NCI-H1105 (cell line): ENCODE results near the gene PPFIA1.
"Not testable (repeated sequence)": the region's sequence is repeated elsewhere in the genome, so short reads cannot be mapped to it uniquely, and the experiment has no call there.

Experiments
- DNase-seq: peaks from one replicate; lab custom pipeline; 2025; lab: John Stamatoyannopoulos, UW

The PPFIA1 gene

DNA sequence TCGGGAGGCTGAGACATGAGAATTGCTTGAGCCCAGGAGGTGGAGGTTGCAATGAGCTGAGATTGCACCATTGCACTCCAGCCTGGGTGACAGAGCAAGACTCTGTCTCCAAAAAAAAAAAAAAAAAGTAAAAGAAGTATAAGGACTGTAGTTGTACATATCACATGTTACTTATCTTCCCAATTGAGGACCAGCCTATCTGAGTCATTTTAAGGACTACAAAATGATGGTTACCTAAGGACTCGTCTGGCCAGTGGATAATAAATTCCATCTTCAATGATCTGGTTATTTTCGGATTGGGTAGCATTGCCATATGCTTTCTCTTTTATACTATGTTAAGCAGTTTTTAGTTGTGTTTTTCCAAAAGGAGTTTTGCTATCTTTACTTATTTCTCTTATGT lies 55.3 kb downstream of the PPFIA1 start:
- no peak for DNase-seq

DNA sequence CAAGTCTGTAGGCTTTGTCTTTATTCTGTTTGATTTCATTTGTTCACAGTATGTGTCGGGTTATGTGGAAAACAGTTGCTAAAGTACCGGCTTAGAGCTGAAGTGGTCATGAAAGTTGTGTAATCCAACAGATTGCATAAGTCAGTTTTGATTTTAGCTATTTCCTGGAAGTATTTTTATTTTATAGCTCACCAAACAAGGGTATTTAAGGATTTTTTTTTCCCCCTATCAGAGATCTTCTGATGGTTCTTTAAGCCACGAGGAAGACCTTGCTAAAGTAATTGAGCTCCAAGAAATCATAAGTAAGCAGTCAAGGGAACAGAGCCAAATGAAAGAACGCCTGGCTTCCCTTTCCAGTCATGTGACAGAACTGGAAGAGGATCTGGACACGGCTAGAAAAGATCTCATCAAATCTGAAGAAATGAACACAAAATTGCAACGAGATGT lies 55.9 kb downstream of the PPFIA1 start:
- no peak for DNase-seq

GRCh38 chr11:70326833-70327232 lies 56.3 kb downstream of the PPFIA1 start:
- no peak for DNase-seq

GRCh38 chr11:70327717-70328116 lies 57.2 kb downstream of the PPFIA1 start:
- no peak for DNase-seq

DNA sequence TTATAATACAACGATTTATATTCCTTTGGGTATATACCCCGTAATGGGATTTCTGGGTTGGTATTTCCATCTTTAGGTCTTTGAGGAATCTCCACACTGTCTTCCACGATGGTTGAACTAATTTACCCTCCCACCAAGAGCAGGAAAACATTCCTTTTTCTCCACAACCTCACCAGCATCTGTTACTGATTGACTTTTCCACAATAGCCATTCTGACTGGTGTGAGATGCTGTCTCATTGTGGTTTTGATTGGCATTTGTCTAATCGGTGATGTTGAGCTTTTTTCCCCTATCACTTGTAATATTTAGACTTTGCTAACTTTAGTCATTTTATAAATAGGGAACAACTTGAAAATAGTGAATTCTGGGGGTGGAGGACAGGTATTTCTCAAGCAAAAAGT lies 58.1 kb downstream of the PPFIA1 start:
- no peak for DNase-seq

- DNase-seq = not testable (repeated sequence)
Measured at GRCh38 chr11:70331320-70331843, 60.9 kb downstream of the PPFIA1 start.

GRCh38 chr11:70331901-70332300 lies 61.4 kb downstream of the PPFIA1 start:
- no peak for DNase-seq

DNA sequence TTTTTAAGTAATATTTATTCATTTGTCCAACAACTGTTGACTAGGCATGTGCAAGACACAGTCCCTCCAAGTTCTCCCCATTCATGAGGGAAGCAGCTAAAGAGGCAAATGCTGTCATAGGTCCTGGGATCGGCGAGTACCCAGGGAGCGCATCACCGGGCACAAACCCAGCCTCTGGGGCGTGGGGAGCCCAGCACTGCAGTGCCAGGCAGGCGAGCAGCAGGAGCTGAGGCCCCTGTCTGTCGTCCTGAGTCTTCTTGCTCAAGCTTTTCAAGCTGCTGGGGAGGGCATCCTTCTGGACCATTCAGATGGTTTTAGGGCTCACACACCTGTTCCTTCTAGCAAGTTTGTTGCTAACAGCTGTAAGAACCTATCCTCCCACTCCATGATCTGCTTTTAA lies 62.1 kb downstream of the PPFIA1 start:
- no peak for DNase-seq

GRCh38 chr11:70333261-70333660 lies 62.8 kb downstream of the PPFIA1 start:
- DNase-seq = no peak

DNA sequence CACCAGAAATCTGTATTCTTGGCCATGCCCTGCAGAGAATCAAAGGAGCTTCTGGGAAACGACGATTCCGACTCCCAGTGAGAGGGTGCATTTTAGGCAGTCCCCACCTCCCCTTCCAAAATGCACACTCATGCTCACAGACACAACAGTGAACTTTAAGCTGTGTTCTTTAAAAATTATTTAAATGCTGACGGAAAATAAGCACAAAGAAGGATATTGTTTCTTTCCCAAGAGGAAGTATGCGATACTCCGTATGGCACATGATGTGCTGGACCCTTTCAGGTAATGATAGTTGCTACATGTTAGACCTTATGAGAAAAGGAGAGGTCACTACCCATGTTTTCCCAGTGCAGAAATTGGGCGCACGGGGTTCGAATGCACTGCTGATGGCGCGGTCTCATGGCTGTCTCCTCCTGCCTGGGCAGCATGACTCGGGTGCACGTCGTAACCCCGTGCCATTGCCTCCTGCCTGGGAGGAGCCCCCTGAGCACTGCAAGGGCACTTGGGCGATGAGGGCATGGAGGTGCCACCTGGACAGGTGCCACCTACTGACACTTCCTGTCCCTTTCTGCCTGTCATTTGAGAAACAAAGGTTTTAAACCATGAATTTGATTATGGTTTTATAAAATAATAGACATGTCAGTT lies 64.0 kb downstream of the PPFIA1 start:
- DNase-seq = no peak

DNA sequence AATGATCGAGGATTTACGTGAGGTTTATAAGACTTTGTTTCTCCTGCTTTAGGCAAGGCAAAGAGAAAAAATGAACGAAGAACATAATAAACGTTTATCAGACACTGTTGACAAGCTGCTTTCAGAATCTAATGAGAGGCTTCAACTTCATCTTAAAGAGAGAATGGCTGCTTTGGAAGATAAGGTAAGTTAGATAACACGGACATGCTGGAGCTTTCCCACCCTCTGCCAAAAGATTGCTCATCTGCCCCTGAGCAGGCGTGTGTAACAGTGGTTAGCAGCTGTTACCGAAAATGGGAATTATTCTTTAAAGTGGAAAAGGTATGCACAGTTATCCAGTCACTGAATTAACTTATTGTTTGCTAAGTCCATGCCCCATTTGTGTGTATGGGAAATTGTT lies 65.0 kb downstream of the PPFIA1 start:
- DNase-seq = no peak

GRCh38 chr11:70338594-70338993 lies 68.1 kb downstream of the PPFIA1 start:
- DNase-seq = no peak

DNA sequence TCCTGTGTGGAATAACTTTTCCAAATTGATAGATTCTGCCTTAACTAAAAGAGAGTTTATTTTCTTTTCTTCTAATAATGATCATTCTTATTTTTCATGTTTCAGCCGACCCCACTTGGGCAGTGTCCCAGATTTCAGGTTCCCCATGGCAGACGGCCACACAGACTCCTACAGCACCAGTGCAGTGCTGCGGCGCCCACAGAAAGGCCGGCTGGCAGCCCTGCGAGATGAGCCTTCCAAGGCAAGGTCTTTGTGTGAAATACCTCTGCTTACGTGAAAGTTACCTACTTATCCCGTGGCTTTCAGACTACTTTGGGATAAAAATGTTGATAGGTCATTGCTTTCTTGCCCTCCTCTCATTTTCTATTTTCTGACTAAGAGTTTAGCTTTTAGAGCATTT lies 68.6 kb downstream of the PPFIA1 start:
- no peak for DNase-seq

GRCh38 chr11:70341881-70342429 lies 71.5 kb downstream of the PPFIA1 start:
- DNase-seq = no peak

DNA sequence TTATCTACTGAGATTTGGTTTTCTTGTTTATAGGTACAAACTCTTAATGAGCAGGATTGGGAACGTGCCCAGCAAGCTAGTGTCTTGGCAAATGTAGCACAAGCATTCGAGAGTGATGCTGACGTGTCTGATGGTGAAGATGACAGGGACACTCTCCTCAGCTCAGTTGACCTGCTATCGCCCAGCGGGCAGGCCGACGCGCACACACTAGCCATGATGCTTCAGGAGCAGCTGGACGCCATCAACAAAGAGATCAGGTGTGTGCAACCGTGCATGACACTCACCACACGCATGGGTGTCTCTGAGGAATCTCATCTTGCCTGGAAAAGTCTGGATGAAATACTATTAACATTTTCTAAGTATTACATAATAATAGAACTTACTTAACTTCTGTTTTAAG lies 73.1 kb downstream of the PPFIA1 start:
- DNase-seq = no peak

GRCh38 chr11:70348191-70348590 lies 77.7 kb downstream of the PPFIA1 start:
- no peak for DNase-seq

- no peak for DNase-seq
Measured at GRCh38 chr11:70348608-70349007, 78.1 kb downstream of the PPFIA1 start.

- no peak for DNase-seq
Measured at GRCh38 chr11:70351646-70352045, 81.2 kb downstream of the PPFIA1 start.

DNA sequence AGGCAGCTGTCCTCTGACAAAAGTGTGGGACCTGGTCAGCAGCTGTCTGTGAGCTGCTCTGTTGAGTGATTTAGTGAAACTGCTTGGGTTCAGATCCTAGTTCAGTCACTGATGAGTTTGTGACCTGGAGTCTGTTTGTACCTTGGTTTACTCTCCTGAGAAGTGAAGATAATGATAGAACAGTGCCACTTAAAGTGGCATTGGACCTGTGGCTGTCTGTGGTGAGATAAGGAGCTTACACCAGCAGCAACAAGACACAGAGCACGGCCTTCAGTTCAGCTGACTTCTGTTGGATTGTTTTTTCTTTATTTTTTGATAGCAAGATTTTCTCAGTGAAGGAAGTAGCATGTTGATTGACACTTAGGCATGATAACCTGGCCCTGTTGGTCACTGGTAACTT lies 81.6 kb downstream of the PPFIA1 start:
- no peak for DNase-seq

GRCh38 chr11:70352601-70353000 lies 82.1 kb downstream of the PPFIA1 start:
- no peak for DNase-seq

DNA sequence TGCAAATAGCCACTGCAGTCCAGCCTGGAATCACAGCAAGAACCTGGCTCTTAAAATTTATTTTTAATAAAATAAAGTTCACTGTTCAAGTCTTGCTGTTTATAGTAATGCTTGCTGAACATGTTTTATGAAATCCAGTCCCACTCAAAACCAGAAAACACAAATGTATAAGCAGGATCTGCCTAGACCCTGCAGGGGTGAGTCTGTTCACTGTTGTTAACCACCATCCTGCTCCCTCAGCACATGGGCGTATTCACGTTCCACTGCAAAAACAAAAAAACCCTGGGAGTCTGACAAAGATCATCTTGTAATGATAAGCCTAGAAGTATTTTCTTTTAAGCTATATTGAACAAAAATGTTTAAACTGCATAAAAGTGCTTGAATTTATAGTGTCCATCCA lies 82.8 kb downstream of the PPFIA1 start:
- no peak for DNase-seq

DNA sequence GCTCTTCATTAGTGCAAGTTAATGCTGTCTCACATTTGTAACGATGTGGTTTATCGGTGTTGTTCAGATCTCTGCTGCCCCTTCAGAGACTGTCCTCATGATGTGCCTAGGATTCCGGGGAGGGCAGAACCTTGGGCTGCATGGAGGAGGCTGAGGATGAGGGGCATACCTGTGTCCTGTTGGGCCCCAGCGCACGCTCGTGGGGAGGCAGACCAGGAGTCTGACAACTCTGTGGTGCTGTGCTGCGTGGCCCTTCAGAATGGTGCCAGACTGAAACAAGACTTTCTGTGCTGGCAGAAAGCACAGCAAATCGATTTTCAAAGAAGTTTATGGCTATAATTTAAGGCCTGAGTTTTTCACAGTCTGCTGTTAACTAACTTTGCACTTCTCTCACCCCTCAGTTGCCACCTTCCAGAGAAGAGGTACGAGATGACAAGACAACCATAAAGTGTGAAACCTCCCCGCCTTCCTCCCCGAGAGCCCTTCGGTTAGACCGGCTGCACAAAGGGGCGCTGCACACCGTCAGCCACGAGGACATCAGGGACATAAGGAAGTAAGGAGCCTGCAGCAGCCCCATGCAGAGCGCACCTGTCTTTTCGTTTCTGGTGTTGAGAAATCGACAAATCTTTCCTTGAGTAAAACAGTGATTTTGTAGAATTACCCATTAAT lies 83.5 kb downstream of the PPFIA1 start:
- no peak for DNase-seq

GRCh38 chr11:70354629-70355028 lies 84.1 kb downstream of the PPFIA1 start:
- DNase-seq = no peak
